Measurements from ENCODE around the gene CYFIP2.

DNA sequence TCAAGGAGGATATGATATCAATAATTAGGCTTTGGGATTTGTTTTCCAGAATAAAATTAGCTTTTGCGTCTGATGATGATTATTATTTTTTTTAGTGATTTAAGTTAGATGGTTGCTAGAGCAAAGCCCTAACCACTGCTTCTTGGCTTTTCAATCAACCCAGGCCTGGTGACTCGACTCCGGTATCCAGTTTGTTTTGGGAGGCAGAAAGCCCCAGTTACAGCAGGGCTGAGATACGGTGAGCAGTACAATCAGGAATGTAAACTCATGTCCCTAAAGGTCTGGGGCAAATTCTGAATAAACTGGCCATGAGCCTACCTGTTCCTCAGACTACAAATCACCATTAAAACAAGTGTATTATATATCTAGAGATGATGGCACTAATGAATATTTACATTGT is 24.4 kb upstream of the CYFIP2 start:
- TF ChIP-seq RARB (CRISPR knock-in tag; IDR thresholded peaks at IDR 0.05): no peak
- TF ChIP-seq, protein P1, sequence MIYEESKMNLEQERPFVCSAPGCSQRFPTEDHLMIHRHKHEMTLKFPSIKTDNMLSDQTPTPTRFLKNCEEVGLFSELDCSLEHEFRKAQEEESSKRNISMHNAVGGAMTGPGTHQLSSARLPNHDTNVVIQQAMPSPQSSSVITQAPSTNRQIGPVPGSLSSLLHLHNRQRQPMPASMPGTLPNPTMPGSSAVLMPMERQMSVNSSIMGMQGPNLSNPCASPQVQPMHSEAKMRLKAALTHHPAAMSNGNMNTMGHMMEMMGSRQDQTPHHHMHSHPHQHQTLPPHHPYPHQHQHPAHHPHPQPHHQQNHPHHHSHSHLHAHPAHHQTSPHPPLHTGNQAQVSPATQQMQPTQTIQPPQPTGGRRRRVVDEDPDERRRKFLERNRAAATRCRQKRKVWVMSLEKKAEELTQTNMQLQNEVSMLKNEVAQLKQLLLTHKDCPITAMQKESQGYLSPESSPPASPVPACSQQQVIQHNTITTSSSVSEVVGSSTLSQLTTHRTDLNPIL (CRISPR knock-in tag; IDR thresholded peaks at IDR 0.05; ENCODE audit: low read depth): no peak

Measured in SK-N-SH treated with all-trans-retinoic acid at 6 μM for 48 hours (cell line).